Osteoblast (primary cell): Measurements from ENCODE around the gene DUS1L. TPM values are rescaled to one million over a fixed set of nuclear protein-coding genes. Genes with fewer than 3 reads are reported as not detected.

Source experiments
- DNase-seq: peaks from one replicate; pipeline ENCODE4 v3.0.0; 2011; ENCODE audit warnings: low spot score, mixed read lengths; ENCODE audit not compliant: insufficient read length; ENCODE audit errors: missing footprints
- H2AFZ ChIP-seq: 2 replicates; pipeline ENCODE4 v1.6.0; 2011; ENCODE audit warnings: mild to moderate bottlenecking, low read length
- H3K27ac ChIP-seq: 2 replicates; pipeline ENCODE4 v1.5.1; 2011; ENCODE audit warnings: mild to moderate bottlenecking, low read depth, low read length, moderate library complexity
- H3K27me3 ChIP-seq: 2 replicates; pipeline ENCODE4 v1.6.0; 2012; ENCODE audit warnings: mild to moderate bottlenecking, control low read depth, inconsistent platforms, low read length, moderate library complexity; ENCODE audit not compliant: insufficient read depth
- H3K36me3 ChIP-seq: 2 replicates; pipeline ENCODE4 v1.5.1; 2011; ENCODE audit warnings: mild to moderate bottlenecking, low read length, control low read depth, moderate library complexity; ENCODE audit not compliant: insufficient read depth
- H3K4me1 ChIP-seq: 2 replicates; pipeline ENCODE4 v1.5.1; 2011; ENCODE audit warnings: mild to moderate bottlenecking, low read length, control low read depth, moderate library complexity; ENCODE audit not compliant: insufficient read depth
- H3K4me2 ChIP-seq: 2 replicates; pipeline ENCODE4 v1.6.0; 2011; ENCODE audit warnings: mild to moderate bottlenecking, low read length; ENCODE audit not compliant: insufficient read depth
- H3K4me3 ChIP-seq: fragments of 200-600 bp; sonication (generic); 3 replicates; pipeline ENCODE4 v1.5.1; 2012; ENCODE audit warnings: mild to moderate bottlenecking, low read length, inconsistent platforms; ENCODE audit not compliant: insufficient read depth
- H3K79me2 ChIP-seq: 2 replicates; pipeline ENCODE4 v1.6.0; 2012; ENCODE audit warnings: mild to moderate bottlenecking, low read length, control low read depth, inconsistent platforms; ENCODE audit not compliant: insufficient read depth
- H3K9me3 ChIP-seq: 2 replicates; pipeline ENCODE4 v1.5.1; 2011; ENCODE audit warnings: low read depth, low read length, control low read depth
- H4K20me1 ChIP-seq: 2 replicates; pipeline ENCODE4 v1.6.0; 2012; ENCODE audit warnings: mild to moderate bottlenecking, low read length, control low read depth; ENCODE audit not compliant: insufficient read depth
- total RNA-seq: library from RNA; depleted of rRNA; stranded (reverse); fragments of >200 nt; gene quantifications from 2 replicates; pipeline ENCODE4 v1.2.3, GENCODE V29; 2012
- TF ChIP-seq, protein P1 (sequence below): IDR thresholded peaks from 2 replicates; pipeline ENCODE4 v1.5.1; 2011; ENCODE audit warnings: mild to moderate bottlenecking, low read depth, low read length, moderate library complexity; ENCODE audit errors: extremely low read depth

Gene DUS1L
- total RNA-seq, 1 donor: 43.8 TPM

DNA sequence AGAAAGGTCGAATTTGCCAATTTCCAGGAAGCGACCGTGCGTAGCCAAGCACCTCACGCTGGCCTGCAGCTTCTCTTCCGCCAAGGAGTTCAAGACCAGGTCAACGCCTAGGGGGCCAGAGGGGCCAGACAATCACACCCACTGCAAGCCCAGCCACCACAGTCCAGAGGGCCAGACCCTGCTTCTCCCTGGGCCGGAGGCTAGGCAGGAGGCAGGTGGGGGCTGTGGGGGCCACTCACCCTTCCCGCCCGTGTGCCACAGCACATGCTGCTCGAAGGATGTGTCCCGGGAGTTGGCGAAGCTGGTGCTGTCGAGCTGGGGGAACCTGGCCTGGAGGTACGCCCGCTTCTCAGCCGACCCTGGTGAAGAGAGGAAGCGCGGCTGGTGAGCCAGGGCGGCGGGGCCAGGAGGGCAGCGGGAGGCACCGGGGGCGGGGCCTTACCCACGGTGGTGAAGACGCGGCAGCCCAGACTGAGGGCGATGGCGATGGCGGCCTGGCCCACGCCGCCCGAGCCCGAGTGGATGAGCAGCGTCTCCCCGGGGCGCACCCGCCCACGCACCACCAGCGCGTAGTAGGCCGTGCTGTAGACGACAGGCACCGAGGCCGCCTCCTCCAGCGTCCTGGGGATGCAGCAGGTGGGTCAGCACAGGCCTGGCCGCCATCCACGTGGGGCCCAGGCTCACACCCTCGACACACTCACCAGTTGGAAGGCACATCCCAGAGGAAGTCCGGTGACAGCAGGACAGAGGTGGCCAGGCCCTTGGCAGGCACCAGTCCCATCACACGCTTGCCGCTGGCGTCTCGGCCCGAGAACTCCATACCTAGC is 18.1 kb upstream of the DUS1L start:
- Histone ChIP-seq H3K36me3 (peaks cover 56% of the 10 kb centered on the region), H3K4me1 (no peaks in the 10 kb centered on the region), H3K9me3 (no peaks in the 10 kb centered on the region), H3K4me2 (no peak overlapping the region), H3K27ac (no peak overlapping the region), H3K27me3 (no peaks in the 10 kb centered on the region), H2AFZ (no peak overlapping the region), H4K20me1 (no peaks in the 10 kb centered on the region), H3K4me3 (no peak overlapping the region), H3K79me2 (no peaks in the 10 kb centered on the region)
- TF ChIP-seq, protein P1, sequence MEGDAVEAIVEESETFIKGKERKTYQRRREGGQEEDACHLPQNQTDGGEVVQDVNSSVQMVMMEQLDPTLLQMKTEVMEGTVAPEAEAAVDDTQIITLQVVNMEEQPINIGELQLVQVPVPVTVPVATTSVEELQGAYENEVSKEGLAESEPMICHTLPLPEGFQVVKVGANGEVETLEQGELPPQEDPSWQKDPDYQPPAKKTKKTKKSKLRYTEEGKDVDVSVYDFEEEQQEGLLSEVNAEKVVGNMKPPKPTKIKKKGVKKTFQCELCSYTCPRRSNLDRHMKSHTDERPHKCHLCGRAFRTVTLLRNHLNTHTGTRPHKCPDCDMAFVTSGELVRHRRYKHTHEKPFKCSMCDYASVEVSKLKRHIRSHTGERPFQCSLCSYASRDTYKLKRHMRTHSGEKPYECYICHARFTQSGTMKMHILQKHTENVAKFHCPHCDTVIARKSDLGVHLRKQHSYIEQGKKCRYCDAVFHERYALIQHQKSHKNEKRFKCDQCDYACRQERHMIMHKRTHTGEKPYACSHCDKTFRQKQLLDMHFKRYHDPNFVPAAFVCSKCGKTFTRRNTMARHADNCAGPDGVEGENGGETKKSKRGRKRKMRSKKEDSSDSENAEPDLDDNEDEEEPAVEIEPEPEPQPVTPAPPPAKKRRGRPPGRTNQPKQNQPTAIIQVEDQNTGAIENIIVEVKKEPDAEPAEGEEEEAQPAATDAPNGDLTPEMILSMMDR: no peak
- DNase-seq: no peak

DNA sequence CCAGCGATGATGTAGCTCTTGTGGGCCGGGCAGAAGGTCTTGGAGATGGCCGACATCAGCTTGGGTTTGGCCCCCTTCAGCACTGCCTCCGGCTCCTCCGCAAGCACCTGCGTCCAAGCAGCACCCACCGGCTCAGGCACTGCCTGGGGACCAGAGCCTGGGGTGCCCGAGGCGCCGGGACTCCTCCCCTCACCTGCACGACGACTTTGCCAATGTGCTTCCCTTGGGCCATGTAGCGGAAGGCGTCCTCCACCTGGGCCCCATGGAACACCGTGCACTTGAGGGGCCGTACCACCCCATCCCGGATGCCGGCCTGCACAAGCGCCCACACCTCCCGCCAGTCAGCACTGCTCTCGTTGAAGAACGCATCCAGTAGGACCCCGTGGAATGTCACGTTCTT is 17.4 kb upstream of the DUS1L start:
- no peak overlapping the region for H3K4me3 ChIP-seq
- no peaks in the 10 kb centered on the region for H3K9me3 ChIP-seq
- H4K20me1 ChIP-seq: no peaks in the 10 kb centered on the region
- H3K36me3 ChIP-seq: peaks cover 51% of the 10 kb centered on the region
- no peaks in the 10 kb centered on the region for H3K27me3 ChIP-seq
- no peak overlapping the region for H3K4me2 ChIP-seq
- H3K27ac ChIP-seq: no peak overlapping the region
- no peak for DNase-seq
- H3K79me2 ChIP-seq: no peaks in the 10 kb centered on the region
- H3K4me1 ChIP-seq: no peaks in the 10 kb centered on the region
- TF ChIP-seq, protein P1: no peak
- no peak overlapping the region for H2AFZ ChIP-seq

DNA sequence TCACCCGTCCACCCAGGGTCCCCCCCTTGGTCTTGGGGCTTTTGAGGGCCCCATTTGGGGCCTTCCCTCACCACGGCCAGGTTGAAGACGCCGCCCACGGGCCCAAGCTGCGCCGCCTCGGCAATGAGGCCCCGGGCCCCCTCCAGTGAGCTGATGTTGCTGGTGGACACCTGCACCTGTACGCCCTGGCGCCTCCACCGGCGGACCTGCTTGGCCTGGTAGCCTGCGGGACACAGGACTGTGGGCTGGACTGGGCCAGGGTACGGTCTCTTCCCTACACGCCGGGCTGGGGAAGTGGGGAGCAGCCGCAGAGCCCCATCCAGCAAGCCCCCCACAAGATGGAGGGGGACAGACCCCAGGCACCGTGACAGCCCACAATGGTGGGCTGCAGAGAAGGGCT is 16.9 kb upstream of the DUS1L start:
- no peaks in the 10 kb centered on the region for H3K4me1 ChIP-seq
- no peak overlapping the region for H3K4me3 ChIP-seq
- H2AFZ ChIP-seq: no peak overlapping the region
- TF ChIP-seq, protein P1: no peak
- no peaks in the 10 kb centered on the region for H4K20me1 ChIP-seq
- H3K4me2 ChIP-seq: no peak overlapping the region
- DNase-seq: no peak
- H3K79me2 ChIP-seq: no peaks in the 10 kb centered on the region
- H3K36me3 ChIP-seq: peaks cover 46% of the 10 kb centered on the region
- no peaks in the 10 kb centered on the region for H3K9me3 ChIP-seq
- H3K27me3 ChIP-seq: no peaks in the 10 kb centered on the region
- no peak overlapping the region for H3K27ac ChIP-seq

DNA sequence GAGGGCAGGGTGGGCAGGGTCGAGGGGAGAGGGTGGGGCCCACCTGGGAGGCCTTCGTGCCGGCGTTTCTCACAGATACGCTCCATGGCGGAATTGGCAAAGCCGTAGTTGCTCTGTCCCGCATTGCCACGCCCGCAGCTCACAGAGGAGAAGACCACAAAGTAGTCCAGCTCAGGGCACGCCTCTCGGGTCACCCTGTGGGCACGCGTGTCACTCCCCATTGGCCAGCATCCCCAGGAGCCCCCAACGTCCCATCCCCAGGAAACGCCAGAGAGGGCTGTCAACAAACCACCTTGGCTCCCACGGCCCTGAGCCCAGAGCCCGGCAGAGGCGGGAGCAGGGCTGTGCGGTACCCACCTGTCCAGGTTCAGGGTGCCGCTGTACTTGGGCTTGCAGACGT is 16.4 kb upstream of the DUS1L start:
- TF ChIP-seq, protein P1: no peak
- Histone ChIP-seq H3K4me2 (no peak overlapping the region), H3K9me3 (no peaks in the 10 kb centered on the region), H4K20me1 (no peaks in the 10 kb centered on the region), H3K27me3 (no peaks in the 10 kb centered on the region), H2AFZ (no peak overlapping the region), H3K4me3 (no peak overlapping the region), H3K27ac (no peak overlapping the region), H3K36me3 (peaks cover 42% of the 10 kb centered on the region), H3K4me1 (no peaks in the 10 kb centered on the region), H3K79me2 (no peaks in the 10 kb centered on the region)
- DNase-seq: no peak
